ENCODE data around the gene MBL2. TPM values are rescaled to one million over a fixed set of nuclear protein-coding genes. Genes with fewer than 3 reads are reported as not detected.

The MBL2 gene
- total RNA-seq, 1 donor from 2014 or later, result not detected

GRCh38 chr10:52740155-52740549, 32.4 kb downstream of the MBL2 start:
- no peak for DNase-seq

GRCh38 chr10:52739380-52740154, 33.0 kb downstream of the MBL2 start:
- DNase-seq, result no peak

- DNase-seq, result no peak
Observed at GRCh38 chr10:52738951-52739350, 33.6 kb downstream of the MBL2 start.

DNA sequence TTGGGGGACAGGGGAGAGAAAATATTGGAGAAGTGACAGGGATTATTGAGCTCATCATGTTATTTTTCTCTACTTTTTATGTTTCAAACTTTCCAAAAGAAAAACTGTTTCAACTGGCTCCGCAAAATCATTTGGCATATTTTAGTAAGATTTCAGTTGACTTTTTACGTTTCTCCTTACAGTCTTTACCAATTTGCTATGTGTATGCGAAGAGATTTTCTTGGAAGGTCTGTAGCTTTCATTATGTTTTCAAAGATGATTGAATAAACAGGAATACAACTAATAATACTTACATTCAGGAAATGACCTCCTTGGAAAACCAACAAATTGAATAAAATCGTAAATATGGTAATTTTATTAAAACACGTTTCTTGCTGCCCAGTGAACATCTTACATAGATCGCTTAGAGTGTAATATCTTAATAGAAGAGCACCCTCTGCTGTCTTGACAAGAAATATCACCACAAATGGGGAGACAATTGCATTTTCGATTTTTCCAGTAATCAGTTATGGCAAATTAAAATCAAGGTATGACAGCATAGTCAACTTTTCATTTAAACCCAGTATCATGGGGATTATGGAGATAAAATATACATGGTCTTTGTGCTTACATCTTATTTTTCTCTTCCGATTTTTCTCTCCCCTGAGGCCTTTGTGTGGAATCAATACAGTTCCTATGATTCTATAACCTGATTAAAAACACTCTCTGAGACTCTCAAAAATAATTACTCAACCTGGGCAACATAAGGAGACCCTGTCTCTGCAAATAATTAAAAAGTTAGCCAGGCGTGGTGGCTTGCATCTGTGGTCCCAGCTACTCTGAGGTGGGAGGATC, 43.1 kb downstream of the MBL2 start:
- no peak for DNase-seq

DNA sequence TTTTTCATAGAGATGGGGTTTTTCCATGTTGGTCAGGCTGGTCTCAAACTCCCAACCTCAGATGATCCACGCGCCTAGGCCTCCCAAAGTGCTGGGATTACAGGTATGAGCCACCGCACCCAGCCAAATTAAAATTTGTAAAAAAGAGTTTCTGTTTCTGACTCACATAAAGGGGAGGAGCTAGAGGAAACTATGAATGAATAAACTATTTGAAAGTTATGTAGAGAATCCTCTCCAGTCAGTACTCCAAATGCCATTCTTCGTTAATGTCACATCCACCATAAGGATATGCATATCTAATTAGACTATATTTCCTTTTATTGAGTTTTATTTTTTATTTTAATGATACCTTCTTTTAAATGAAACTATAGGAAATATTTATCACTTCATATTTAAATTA, 52.6 kb downstream of the MBL2 start:
- DNase-seq, result no peak
